PC-3 (cell line): Measurements from ENCODE around the gene MPZ. TPM values are rescaled to one million over a fixed set of nuclear protein-coding genes. Genes with fewer than 3 reads are reported as not detected.

Experiments used
- ATAC-seq: fragments of 200-7000 bp; cut with Tn5 transposase; 2 replicates; pipeline ENCODE4 v1.9.1; 2020; ENCODE audit warnings: mild to moderate bottlenecking, moderate library complexity
- BruUV-seq: library from RNA; stranded (reverse); fragments of 400-500 nt; replicated peaks from 2 replicates; lab custom pipeline; 2021; lab: Mats Ljungman, UMichigan
- CTCF ChIA-PET: fragments of 300-600 bp; sonication (Branson Sonifier 250); formaldehyde crosslinking; loops from one replicate; lab custom pipeline; 2022; ENCODE audit warnings: antibody characterized with exemption; lab: Charles Lee
- POLR2A ChIA-PET: fragments of 300-600 bp; sonication (Branson Sonifier 250); formaldehyde crosslinking; loops from one replicate; lab custom pipeline; 2022; ENCODE audit warnings: antibody characterized with exemption; ENCODE audit not compliant: unreplicated experiment; lab: Charles Lee
- DNase-seq: peaks from one replicate; pipeline ENCODE4 v3.0.0-alpha.2; 2015
- H2AFZ ChIP-seq: fragments of 300-600 bp; sonication (generic); 2 replicates; pipeline ENCODE4 v1.6.0; 2016; ENCODE audit warnings: antibody characterized with exemption, low read length
- H3F3A ChIP-seq: fragments of 300-600 bp; sonication (generic); one replicate; pipeline ENCODE4 v1.6.0; 2017; ENCODE audit warnings: antibody characterized with exemption, low read length, control low read depth, mild to moderate bottlenecking; ENCODE audit not compliant: unreplicated experiment
- H3K27ac ChIP-seq: fragments of 300-600 bp; sonication (generic); 2 replicates; pipeline ENCODE4 v1.5.1; 2016; ENCODE audit warnings: mild to moderate bottlenecking, low read length
- H3K27me3 ChIP-seq: fragments of 300-600 bp; sonication (generic); 2 replicates; pipeline ENCODE4 v1.6.1; 2016; ENCODE audit warnings: low read length, mixed read lengths
- H3K36me3 ChIP-seq: fragments of 300-600 bp; sonication (generic); 2 replicates; pipeline ENCODE4 v1.6.1; 2016; ENCODE audit warnings: low read depth, mixed run types, low read length, mixed read lengths
- H3K4me1 ChIP-seq: fragments of 300-600 bp; sonication (generic); 2 replicates; pipeline ENCODE4 v1.5.1; 2016; ENCODE audit warnings: low read length; ENCODE audit not compliant: insufficient read depth
- H3K4me2 ChIP-seq: fragments of 300-600 bp; sonication (generic); 2 replicates; pipeline ENCODE4 v1.6.0; 2016; ENCODE audit warnings: low read length
- H3K4me3 ChIP-seq: fragments of 300-600 bp; sonication (generic); 2 replicates; pipeline ENCODE4 v1.5.1; 2016; ENCODE audit warnings: mild to moderate bottlenecking, low read length, mixed read lengths
- H3K79me2 ChIP-seq: fragments of 300-600 bp; sonication (generic); 2 replicates; pipeline ENCODE4 v1.6.1; 2017; ENCODE audit warnings: low read length, mixed read lengths
- H3K9ac ChIP-seq: fragments of 300-600 bp; sonication (generic); 2 replicates; pipeline ENCODE4 v1.6.0; 2016; ENCODE audit warnings: mild to moderate bottlenecking, low read length
- H3K9me2 ChIP-seq: fragments of 300-600 bp; sonication (generic); replicated peaks from 2 replicates; pipeline ENCODE4 v1.6.1; 2016; ENCODE audit warnings: mixed run types, low read length, mixed read lengths
- H3K9me3 ChIP-seq: fragments of 300-600 bp; sonication (generic); 2 replicates; pipeline ENCODE4 v1.6.1; 2016; ENCODE audit warnings: low read length, mixed read lengths
- H4K20me1 ChIP-seq: fragments of 300-600 bp; sonication (generic); 2 replicates; pipeline ENCODE4 v1.6.1; 2016; ENCODE audit warnings: low read length, mixed read lengths
- EZH2 ChIP-seq: fragments of 300-600 bp; sonication (generic); IDR thresholded peaks from one replicate; pipeline ENCODE4 v1.6.1; 2017; ENCODE audit warnings: antibody characterized with exemption, mild to moderate bottlenecking, low read length; ENCODE audit not compliant: unreplicated experiment
- EZH2phosphoT487 ChIP-seq: fragments of 300-600 bp; sonication (generic); IDR thresholded peaks from 2 replicates; pipeline ENCODE4 v1.6.1; 2018; ENCODE audit warnings: mild to moderate bottlenecking, antibody characterized with exemption, low read length, borderline replicate concordance
- intact Hi-C: fragments of 100-400 bp; cut with micrococcal nuclease; formaldehyde crosslinking; loops from 2 replicates; pipeline ENCODE4 v1.9.0; 2023
- total RNA-seq: library from RNA; depleted of rRNA; stranded (reverse); fragments of >200 nt; gene quantifications from 2 replicates; pipeline ENCODE4 v1.2.3, GENCODE V29; 2014
- TF ChIP-seq, protein P1 (sequence below): fragments of 300-600 bp; sonication (generic); conservative IDR thresholded peaks from 2 replicates; pipeline ENCODE4 v1.5.1; 2017; ENCODE audit warnings: antibody characterized with exemption, low read depth, mild to moderate bottlenecking, low read length

Gene MPZ
- total RNA-seq, 1 experiment from 2014 or later, result 0.18 TPM

- POLR2A ChIA-PET, result interaction anchor here (0.6 kb wide), 1 partner anchor 52 kb away, joined by 3 read pairs; no protein-coding TSS in a partner anchor
- H3K27me3 ChIP-seq, result peaks cover 27% of the 10 kb centered on the region
- no peak for TF ChIP-seq EZH2
- TF ChIP-seq, protein P1, sequence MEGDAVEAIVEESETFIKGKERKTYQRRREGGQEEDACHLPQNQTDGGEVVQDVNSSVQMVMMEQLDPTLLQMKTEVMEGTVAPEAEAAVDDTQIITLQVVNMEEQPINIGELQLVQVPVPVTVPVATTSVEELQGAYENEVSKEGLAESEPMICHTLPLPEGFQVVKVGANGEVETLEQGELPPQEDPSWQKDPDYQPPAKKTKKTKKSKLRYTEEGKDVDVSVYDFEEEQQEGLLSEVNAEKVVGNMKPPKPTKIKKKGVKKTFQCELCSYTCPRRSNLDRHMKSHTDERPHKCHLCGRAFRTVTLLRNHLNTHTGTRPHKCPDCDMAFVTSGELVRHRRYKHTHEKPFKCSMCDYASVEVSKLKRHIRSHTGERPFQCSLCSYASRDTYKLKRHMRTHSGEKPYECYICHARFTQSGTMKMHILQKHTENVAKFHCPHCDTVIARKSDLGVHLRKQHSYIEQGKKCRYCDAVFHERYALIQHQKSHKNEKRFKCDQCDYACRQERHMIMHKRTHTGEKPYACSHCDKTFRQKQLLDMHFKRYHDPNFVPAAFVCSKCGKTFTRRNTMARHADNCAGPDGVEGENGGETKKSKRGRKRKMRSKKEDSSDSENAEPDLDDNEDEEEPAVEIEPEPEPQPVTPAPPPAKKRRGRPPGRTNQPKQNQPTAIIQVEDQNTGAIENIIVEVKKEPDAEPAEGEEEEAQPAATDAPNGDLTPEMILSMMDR, result no peak
- no peak for TF ChIP-seq EZH2phosphoT487
- no peak overlapping the region for H2AFZ ChIP-seq
- ATAC-seq, result peak; percentile 9; the same call in 1 of the 2 replicates
- H4K20me1 ChIP-seq, result no peaks in the 10 kb centered on the region
- H3K79me2 ChIP-seq, result no peaks in the 10 kb centered on the region
- H3K4me2 ChIP-seq, result peak overlapping the region; percentile 10; the same call in 1 of the 2 replicates
- no peaks in the 10 kb centered on the region; the same call in 1 of the 2 replicates for H3K4me1 ChIP-seq
- H3K9me3 ChIP-seq, result peaks cover 6% of the 10 kb centered on the region; the same call in 1 of the 2 replicates
- H3K9ac ChIP-seq, result no peak overlapping the region
- no peaks in the 10 kb centered on the region for H3F3A ChIP-seq
- intact Hi-C loops, result no loop called here
- H3K36me3 ChIP-seq, result no peaks in the 10 kb centered on the region
- DNase-seq, result peak; percentile 24
- CTCF ChIA-PET, result no interaction called here
- no peaks in the 10 kb centered on the region for H3K9me2 ChIP-seq
- no peak overlapping the region for H3K4me3 ChIP-seq
- no peak overlapping the region for H3K27ac ChIP-seq
- BruUV-seq, result no TSS peak
These were observed 48.2 kb downstream of the MPZ start for GRCh38 chr1:161261261-161262235.

- H3K9me2 ChIP-seq, result no peaks in the 10 kb centered on the region
- no peaks in the 10 kb centered on the region for H3F3A ChIP-seq
- H4K20me1 ChIP-seq, result no peaks in the 10 kb centered on the region
- TF ChIP-seq, protein P1, result no peak
- no peak for TF ChIP-seq EZH2phosphoT487
- TF ChIP-seq EZH2, result no peak
- CTCF ChIA-PET, result no interaction called here
- H3K36me3 ChIP-seq, result no peaks in the 10 kb centered on the region
- no peak overlapping the region for H3K9ac ChIP-seq
- peak overlapping the region; percentile 10; the same call in 1 of the 2 replicates for H3K4me2 ChIP-seq
- H2AFZ ChIP-seq, result no peak overlapping the region
- H3K4me1 ChIP-seq, result no peaks in the 10 kb centered on the region
- peaks cover 6% of the 10 kb centered on the region; the same call in 1 of the 2 replicates for H3K9me3 ChIP-seq
- no peaks in the 10 kb centered on the region for H3K79me2 ChIP-seq
- intact Hi-C loops, result no loop called here
- H3K4me3 ChIP-seq, result no peak overlapping the region
- BruUV-seq, result no TSS peak
- POLR2A ChIA-PET, result no interaction called here
- peaks cover 27% of the 10 kb centered on the region for H3K27me3 ChIP-seq
- no peak for DNase-seq
- no peak overlapping the region for H3K27ac ChIP-seq
- peak; percentile 44 for ATAC-seq
These were observed 49.1 kb downstream of the MPZ start for GRCh38 chr1:161260376-161261260.
